ENCODE measurements around the gene RAD51B. TPM values are rescaled to one million over a fixed set of nuclear protein-coding genes. Genes with fewer than 3 reads are reported as not detected.

RAD51B gene
- total and polyA plus RNA-seq, 2 of the 13 experiments (the other 11 are each of a cell fraction or from before 2014, with no cell fraction given), result 7.0 to 9.5 TPM

DNA sequence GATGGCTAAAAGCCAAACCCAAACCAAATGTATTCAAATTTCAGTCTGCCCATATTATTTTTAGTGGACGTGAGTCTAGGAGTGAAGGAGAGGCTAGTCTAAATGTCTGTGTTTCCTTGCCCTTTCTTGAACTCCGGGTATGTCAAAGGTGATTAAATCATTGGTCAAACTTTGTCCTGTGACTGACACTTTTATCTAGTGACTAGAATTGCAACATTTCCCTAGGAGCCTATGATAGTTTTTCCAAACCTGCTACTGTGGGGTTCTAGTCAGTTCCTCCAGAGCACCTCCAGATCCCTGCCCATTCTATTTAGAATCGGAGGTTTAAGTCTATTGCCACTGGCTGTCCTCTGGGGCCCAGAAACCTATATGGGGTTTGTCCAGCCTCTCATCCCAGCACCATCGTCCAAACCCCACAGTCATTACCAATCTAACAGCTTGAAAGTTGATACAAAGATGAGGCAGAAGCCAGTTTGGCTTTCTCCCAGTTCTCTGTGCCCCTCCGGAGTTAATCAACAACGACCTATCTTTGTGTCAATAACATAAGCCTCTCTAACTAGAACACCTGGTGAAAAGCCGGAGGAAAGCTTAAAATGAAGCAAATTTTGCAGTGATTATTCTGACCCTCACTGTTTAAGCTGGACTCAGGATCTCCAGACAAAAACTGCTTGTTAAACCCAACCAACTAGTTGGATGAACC, 666.6 kb downstream of the RAD51B start (continued):
- TF ChIP-seq, protein P1, sequence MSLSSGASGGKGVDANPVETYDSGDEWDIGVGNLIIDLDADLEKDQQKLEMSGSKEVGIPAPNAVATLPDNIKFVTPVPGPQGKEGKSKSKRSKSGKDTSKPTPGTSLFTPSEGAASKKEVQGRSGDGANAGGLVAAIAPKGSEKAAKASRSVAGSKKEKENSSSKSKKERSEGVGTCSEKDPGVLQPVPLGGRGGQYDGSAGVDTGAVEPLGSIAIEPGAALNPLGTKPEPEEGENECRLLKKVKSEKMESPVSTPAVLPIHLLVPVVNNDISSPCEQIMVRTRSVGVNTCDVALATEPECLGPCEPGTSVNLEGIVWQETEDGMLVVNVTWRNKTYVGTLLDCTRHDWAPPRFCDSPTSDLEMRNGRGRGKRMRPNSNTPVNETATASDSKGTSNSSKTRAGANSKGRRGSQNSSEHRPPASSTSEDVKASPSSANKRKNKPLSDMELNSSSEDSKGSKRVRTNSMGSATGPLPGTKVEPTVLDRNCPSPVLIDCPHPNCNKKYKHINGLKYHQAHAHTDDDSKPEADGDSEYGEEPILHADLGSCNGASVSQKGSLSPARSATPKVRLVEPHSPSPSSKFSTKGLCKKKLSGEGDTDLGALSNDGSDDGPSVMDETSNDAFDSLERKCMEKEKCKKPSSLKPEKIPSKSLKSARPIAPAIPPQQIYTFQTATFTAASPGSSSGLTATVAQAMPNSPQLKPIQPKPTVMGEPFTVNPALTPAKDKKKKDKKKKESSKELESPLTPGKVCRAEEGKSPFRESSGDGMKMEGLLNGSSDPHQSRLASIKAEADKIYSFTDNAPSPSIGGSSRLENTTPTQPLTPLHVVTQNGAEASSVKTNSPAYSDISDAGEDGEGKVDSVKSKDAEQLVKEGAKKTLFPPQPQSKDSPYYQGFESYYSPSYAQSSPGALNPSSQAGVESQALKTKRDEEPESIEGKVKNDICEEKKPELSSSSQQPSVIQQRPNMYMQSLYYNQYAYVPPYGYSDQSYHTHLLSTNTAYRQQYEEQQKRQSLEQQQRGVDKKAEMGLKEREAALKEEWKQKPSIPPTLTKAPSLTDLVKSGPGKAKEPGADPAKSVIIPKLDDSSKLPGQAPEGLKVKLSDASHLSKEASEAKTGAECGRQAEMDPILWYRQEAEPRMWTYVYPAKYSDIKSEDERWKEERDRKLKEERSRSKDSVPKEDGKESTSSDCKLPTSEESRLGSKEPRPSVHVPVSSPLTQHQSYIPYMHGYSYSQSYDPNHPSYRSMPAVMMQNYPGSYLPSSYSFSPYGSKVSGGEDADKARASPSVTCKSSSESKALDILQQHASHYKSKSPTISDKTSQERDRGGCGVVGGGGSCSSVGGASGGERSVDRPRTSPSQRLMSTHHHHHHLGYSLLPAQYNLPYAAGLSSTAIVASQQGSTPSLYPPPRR (CRISPR knock-in tag; IDR thresholded peaks at IDR 0.05; ENCODE audit: borderline replicate concordance), result peak; percentile 45; the same call in 1 of the 2 replicates
- TF ChIP-seq, protein P2, sequence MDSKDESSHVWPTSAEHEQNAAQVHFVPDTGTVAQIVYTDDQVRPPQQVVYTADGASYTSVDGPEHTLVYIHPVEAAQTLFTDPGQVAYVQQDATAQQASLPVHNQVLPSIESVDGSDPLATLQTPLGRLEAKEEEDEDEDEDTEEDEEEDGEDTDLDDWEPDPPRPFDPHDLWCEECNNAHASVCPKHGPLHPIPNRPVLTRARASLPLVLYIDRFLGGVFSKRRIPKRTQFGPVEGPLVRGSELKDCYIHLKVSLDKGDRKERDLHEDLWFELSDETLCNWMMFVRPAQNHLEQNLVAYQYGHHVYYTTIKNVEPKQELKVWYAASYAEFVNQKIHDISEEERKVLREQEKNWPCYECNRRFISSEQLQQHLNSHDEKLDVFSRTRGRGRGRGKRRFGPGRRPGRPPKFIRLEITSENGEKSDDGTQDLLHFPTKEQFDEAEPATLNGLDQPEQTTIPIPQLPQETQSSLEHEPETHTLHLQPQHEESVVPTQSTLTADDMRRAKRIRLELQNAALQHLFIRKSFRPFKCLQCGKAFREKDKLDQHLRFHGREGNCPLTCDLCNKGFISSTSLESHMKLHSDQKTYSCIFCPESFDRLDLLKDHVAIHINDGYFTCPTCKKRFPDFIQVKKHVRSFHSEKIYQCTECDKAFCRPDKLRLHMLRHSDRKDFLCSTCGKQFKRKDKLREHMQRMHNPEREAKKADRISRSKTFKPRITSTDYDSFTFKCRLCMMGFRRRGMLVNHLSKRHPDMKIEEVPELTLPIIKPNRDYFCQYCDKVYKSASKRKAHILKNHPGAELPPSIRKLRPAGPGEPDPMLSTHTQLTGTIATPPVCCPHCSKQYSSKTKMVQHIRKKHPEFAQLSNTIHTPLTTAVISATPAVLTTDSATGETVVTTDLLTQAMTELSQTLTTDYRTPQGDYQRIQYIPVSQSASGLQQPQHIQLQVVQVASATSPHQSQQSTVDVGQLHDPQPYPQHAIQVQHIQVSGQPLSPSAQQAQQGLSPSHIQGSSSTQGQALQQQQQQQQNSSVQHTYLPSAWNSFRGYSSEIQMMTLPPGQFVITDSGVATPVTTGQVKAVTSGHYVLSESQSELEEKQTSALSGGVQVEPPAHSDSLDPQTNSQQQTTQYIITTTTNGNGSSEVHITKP (CRISPR knock-in tag; IDR thresholded peaks at IDR 0.05; ENCODE audit: low read depth), result no peak
- TF ChIP-seq FOXA3 (CRISPR knock-in tag; IDR thresholded peaks at IDR 0.05) (peak; percentile 71), REPIN1 (CRISPR knock-in tag; IDR thresholded peaks at IDR 0.05; ENCODE audit: borderline replicate concordance, low read depth) (peak; percentile 23; the same call in 1 of the 2 replicates), FOXA1 (IDR thresholded peaks at IDR 0.05) (no peak), FOXA1 (CRISPR knock-in tag; IDR thresholded peaks at IDR 0.05) (peak; percentile 84), TBX3 (IDR thresholded peaks at IDR 0.05; ENCODE audit: borderline replicate concordance) (no peak)
- TF ChIP-seq, protein P3, sequence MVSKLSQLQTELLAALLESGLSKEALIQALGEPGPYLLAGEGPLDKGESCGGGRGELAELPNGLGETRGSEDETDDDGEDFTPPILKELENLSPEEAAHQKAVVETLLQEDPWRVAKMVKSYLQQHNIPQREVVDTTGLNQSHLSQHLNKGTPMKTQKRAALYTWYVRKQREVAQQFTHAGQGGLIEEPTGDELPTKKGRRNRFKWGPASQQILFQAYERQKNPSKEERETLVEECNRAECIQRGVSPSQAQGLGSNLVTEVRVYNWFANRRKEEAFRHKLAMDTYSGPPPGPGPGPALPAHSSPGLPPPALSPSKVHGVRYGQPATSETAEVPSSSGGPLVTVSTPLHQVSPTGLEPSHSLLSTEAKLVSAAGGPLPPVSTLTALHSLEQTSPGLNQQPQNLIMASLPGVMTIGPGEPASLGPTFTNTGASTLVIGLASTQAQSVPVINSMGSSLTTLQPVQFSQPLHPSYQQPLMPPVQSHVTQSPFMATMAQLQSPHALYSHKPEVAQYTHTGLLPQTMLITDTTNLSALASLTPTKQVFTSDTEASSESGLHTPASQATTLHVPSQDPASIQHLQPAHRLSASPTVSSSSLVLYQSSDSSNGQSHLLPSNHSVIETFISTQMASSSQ (IDR thresholded peaks at IDR 0.05; ENCODE audit: low read depth), result peak; percentile 77
- TF ChIP-seq, protein P3 (CRISPR knock-in tag; IDR thresholded peaks at IDR 0.05; ENCODE audit: borderline replicate concordance), result peak; percentile 60; the same call in 1 of the 2 replicates
- TF ChIP-seq, protein P4, sequence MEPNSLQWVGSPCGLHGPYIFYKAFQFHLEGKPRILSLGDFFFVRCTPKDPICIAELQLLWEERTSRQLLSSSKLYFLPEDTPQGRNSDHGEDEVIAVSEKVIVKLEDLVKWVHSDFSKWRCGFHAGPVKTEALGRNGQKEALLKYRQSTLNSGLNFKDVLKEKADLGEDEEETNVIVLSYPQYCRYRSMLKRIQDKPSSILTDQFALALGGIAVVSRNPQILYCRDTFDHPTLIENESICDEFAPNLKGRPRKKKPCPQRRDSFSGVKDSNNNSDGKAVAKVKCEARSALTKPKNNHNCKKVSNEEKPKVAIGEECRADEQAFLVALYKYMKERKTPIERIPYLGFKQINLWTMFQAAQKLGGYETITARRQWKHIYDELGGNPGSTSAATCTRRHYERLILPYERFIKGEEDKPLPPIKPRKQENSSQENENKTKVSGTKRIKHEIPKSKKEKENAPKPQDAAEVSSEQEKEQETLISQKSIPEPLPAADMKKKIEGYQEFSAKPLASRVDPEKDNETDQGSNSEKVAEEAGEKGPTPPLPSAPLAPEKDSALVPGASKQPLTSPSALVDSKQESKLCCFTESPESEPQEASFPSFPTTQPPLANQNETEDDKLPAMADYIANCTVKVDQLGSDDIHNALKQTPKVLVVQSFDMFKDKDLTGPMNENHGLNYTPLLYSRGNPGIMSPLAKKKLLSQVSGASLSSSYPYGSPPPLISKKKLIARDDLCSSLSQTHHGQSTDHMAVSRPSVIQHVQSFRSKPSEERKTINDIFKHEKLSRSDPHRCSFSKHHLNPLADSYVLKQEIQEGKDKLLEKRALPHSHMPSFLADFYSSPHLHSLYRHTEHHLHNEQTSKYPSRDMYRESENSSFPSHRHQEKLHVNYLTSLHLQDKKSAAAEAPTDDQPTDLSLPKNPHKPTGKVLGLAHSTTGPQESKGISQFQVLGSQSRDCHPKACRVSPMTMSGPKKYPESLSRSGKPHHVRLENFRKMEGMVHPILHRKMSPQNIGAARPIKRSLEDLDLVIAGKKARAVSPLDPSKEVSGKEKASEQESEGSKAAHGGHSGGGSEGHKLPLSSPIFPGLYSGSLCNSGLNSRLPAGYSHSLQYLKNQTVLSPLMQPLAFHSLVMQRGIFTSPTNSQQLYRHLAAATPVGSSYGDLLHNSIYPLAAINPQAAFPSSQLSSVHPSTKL (CRISPR knock-in tag; IDR thresholded peaks at IDR 0.05), result peak; percentile 41; the same call in 1 of the 2 replicates

Measured in HepG2 (cell line).